ENCODE data around the gene SLC17A5. TPM values are rescaled to one million over a fixed set of nuclear protein-coding genes. Genes with fewer than 3 reads are reported as not detected.

SLC17A5 gene
- total RNA-seq, 2 donors from 2014 or later, result 9.1 to 12.7 TPM

GRCh38 chr6:73671911-73672685 is 18.3 kb upstream of the SLC17A5 start:
- intact Hi-C loops (cut with DNase I), result no loop called here
- no peak for DNase-seq
- ATAC-seq, result no peak

- intact Hi-C loops (cut with DNase I), result no loop called here
- no peak for DNase-seq
- no peak for ATAC-seq
These were observed 15.2 kb upstream of the SLC17A5 start for GRCh38 chr6:73669005-73669404.

GRCh38 chr6:73667798-73668197 is 14.0 kb upstream of the SLC17A5 start:
- ATAC-seq (no peak), DNase-seq (no peak)
- intact Hi-C loops (cut with DNase I), result no loop called here

- DNase-seq (no peak), ATAC-seq (no peak)
- intact Hi-C loops (cut with DNase I), result no loop called here
These were observed 12.6 kb upstream of the SLC17A5 start for GRCh38 chr6:73666393-73666792.

GRCh38 chr6:73665686-73666319 is 12.0 kb upstream of the SLC17A5 start:
- intact Hi-C loops (cut with DNase I), result no loop called here
- no peak for ATAC-seq
- no peak for DNase-seq

GRCh38 chr6:73664701-73665100 is 10.9 kb upstream of the SLC17A5 start:
- DNase-seq (no peak), ATAC-seq (no peak)
- intact Hi-C loops (cut with DNase I), result no loop called here

GRCh38 chr6:73657201-73657600 is 3.4 kb upstream of the SLC17A5 start:
- ATAC-seq, result no peak
- intact Hi-C loops (cut with DNase I), result no loop called here
- DNase-seq, result no peak

GRCh38 chr6:73656531-73657145 is 2.8 kb upstream of the SLC17A5 start:
- intact Hi-C loops (cut with DNase I), result no loop called here
- DNase-seq, result no peak
- ATAC-seq, result no peak

- DNase-seq (no peak), ATAC-seq (no peak)
- intact Hi-C loops (cut with DNase I), result no loop called here
These were observed 1.6 kb upstream of the SLC17A5 start for GRCh38 chr6:73655341-73655917.

GRCh38 chr6:73652637-73653570 is 888 bp downstream of the SLC17A5 start:
- intact Hi-C loops (cut with DNase I), result loop anchor here in 1 of 2 donors (5.0 kb wide), 1 partner anchor 136 kb away; no protein-coding TSS in a partner anchor
- DNase-seq (peak; percentile 64), ATAC-seq (peak; percentile 53 to 71)

GRCh38 chr6:73649783-73650182 is 4.0 kb downstream of the SLC17A5 start:
- no peak for ATAC-seq
- intact Hi-C loops (cut with DNase I), result loop anchor here in 1 of 2 donors (5.0 kb wide), 1 partner anchor 132 kb away; no protein-coding TSS in a partner anchor

GRCh38 chr6:73648166-73648565 is 5.6 kb downstream of the SLC17A5 start:
- DNase-seq, result no peak
- ATAC-seq, result no peak
- intact Hi-C loops (cut with DNase I), result no loop called here

More at GRCh38 chr6:73649783-73650182, 4.0 kb downstream of the SLC17A5 start:
- no peak for DNase-seq

GRCh38 chr6:73644941-73645591 is 8.7 kb downstream of the SLC17A5 start:
- ATAC-seq (peak in 1 of 2 donors; percentile 33), DNase-seq (no peak)
- intact Hi-C loops (cut with DNase I), result no loop called here

GRCh38 chr6:73644030-73644429 is 9.8 kb downstream of the SLC17A5 start:
- ATAC-seq (no peak), DNase-seq (no peak)
- intact Hi-C loops (cut with DNase I), result no loop called here

GRCh38 chr6:73642530-73642929 is 11.3 kb downstream of the SLC17A5 start:
- DNase-seq (no peak), ATAC-seq (no peak)
- intact Hi-C loops (cut with DNase I), result no loop called here

- ATAC-seq, result no peak
- intact Hi-C loops (cut with DNase I), result no loop called here
- no peak for DNase-seq
These were observed 13.5 kb downstream of the SLC17A5 start for GRCh38 chr6:73640179-73640750.

- intact Hi-C loops (cut with DNase I), result no loop called here
- ATAC-seq (peak in 1 of 2 donors; percentile 50), DNase-seq (no peak)
These were observed 14.8 kb downstream of the SLC17A5 start for GRCh38 chr6:73639040-73639439.

- ATAC-seq, result peak in 1 of 2 donors; percentile 84
- intact Hi-C loops (cut with DNase I), result no loop called here
These were observed 16.4 kb downstream of the SLC17A5 start for GRCh38 chr6:73637404-73637803.

More at GRCh38 chr6:73637404-73637803, 16.4 kb downstream of the SLC17A5 start:
- no peak for DNase-seq
